ENCODE results near the gene PCDHGB4. TPM values are rescaled to one million over a fixed set of nuclear protein-coding genes. Genes with fewer than 3 reads are reported as not detected.
"Not testable (repeated sequence)": the region's sequence is repeated elsewhere in the genome, so short reads cannot be mapped to it uniquely, and the experiment has no call there.

The PCDHGB4 gene
- total RNA-seq, 3 donors from 2014 or later (not counting 1 experiment from before 2014, with no cell fraction given), result 0.31 to 0.40 TPM; not detected in 1

DNA sequence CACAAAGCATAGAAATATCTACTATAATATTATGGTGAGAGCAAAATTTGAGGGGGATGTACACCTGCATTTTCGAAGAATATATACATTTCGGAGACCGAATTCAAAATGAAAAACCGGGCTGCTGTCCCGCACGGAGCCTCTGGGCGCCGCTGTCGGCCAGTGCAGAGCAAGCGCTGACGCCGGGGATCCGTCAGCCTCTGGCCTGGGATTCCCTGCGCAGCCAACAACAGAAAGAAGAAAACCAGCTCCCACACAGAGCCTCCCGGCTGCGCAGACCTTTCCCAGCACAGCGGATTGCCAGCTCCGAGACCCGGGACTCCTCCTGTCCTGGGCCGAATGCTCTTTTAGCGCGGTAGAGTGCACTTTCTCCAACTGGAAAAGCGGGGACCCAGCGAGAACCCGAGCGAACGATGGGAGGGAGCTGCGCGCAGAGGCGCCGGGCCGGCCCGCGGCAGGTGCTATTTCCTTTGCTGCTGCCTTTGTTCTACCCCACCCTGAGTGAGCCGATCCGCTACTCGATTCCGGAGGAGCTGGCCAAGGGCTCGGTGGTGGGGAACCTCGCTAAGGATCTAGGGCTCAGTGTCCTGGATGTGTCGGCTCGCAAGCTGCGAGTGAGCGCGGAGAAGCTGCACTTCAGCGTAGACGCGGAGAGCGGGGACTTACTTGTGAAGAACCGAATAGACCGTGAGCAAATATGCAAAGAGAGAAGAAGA is 20.4 kb downstream of the PCDHGB4 start, which contains the start of gene PCDHGB6:
TSS of gene PCDHGB6 (plus strand) at position 232 of the 716 bp plus-strand sequence. CDS start at position 414, 182 bp downstream.
- peak within 1 kb of the TSS; percentile 42 for H3K27ac ChIP-seq (ENCODE audit: low read length)
- H3K4me3 ChIP-seq (ENCODE audit: low read length), result peak within 1 kb of the TSS; percentile 25
- H3K36me3 ChIP-seq (ENCODE audit: control insufficient read depth, insufficient read depth, low read length); H3K9me3 Mint-ChIP-seq; intact Hi-C loops (cut with micrococcal nuclease): not testable (repeated sequence)
- peaks cover 44 to 49% of the 10 kb centered on the region in 2 donors for H3K27me3 Mint-ChIP-seq (ENCODE audit: low read depth in 2 of 2)
- H3K36me3 Mint-ChIP-seq, result peaks cover 21% of the 10 kb centered on the region
- peaks cover 17 to 33% of the 10 kb centered on the region in 2 donors for H3K4me1 Mint-ChIP-seq
- peak; percentile 77 to 82 (median 80) for ATAC-seq
- H3K4me3 Mint-ChIP-seq, result peak within 1 kb of the TSS; percentile 87
- DNase-seq, result peak; percentile 43 to 49
- H3K4me1 ChIP-seq (ENCODE audit: control insufficient read depth, insufficient read depth, low read length), result peaks cover 13% of the 10 kb centered on the region
- H3K27ac Mint-ChIP-seq, result peak within 1 kb of the TSS; percentile 74 to 80
- peaks cover 25% of the 10 kb centered on the region for H3K9me3 ChIP-seq (ENCODE audit: control insufficient read depth, insufficient read depth, low read length)
- TF ChIP-seq, protein P1, sequence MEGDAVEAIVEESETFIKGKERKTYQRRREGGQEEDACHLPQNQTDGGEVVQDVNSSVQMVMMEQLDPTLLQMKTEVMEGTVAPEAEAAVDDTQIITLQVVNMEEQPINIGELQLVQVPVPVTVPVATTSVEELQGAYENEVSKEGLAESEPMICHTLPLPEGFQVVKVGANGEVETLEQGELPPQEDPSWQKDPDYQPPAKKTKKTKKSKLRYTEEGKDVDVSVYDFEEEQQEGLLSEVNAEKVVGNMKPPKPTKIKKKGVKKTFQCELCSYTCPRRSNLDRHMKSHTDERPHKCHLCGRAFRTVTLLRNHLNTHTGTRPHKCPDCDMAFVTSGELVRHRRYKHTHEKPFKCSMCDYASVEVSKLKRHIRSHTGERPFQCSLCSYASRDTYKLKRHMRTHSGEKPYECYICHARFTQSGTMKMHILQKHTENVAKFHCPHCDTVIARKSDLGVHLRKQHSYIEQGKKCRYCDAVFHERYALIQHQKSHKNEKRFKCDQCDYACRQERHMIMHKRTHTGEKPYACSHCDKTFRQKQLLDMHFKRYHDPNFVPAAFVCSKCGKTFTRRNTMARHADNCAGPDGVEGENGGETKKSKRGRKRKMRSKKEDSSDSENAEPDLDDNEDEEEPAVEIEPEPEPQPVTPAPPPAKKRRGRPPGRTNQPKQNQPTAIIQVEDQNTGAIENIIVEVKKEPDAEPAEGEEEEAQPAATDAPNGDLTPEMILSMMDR (IDR thresholded peaks at IDR 0.05), result peak; percentile 54
- H3K27me3 ChIP-seq (ENCODE audit: control insufficient read depth, insufficient read depth, low read length), result peaks cover 57% of the 10 kb centered on the region
- 14% methylated on average over 46 of the region's 51 CpGs for WGBS (ENCODE audit: insufficient coverage)

DNA sequence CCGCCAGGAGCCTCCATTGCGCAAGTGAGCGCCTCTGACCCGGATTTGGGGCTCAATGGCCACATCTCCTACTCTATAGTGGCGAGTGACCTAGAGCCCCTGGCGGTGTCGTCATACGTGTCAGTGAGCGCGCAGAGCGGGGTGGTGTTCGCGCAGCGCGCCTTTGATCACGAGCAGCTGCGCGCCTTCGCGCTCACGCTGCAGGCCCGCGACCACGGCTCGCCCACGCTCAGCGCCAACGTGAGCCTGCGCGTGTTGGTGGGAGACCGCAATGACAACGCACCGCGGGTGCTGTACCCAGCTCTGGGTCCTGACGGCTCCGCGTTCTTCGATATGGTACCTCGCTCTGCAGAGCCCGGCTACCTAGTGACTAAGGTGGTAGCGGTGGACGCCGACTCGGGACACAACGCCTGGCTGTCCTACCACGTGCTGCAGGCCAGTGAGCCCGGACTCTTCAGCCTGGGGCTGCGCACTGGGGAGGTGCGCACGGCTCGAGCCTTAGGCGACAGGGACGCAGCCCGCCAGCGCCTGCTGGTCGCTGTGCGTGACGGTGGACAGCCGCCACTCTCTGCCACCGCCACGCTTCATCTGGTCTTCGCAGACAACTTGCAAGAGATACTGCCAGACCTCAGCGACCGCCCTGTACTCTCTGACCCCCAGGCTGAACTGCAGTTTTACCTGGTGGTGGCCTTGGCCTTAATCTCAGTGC is 22.3 kb downstream of the PCDHGB4 start:
- Histone ChIP-seq H3K27me3 (ENCODE audit: control insufficient read depth, insufficient read depth, low read length) (peaks cover 62% of the 10 kb centered on the region), H3K4me1 (ENCODE audit: control insufficient read depth, insufficient read depth, low read length) (peaks cover 20% of the 10 kb centered on the region), H3K36me3 (ENCODE audit: control insufficient read depth, insufficient read depth, low read length) (no peaks in the 10 kb centered on the region), H3K27ac (ENCODE audit: low read length) (no peak overlapping the region), H3K9me3 (ENCODE audit: control insufficient read depth, insufficient read depth, low read length) (peaks cover 24% of the 10 kb centered on the region), H3K4me3 (ENCODE audit: low read length) (no peak overlapping the region)
- WGBS (ENCODE audit: insufficient coverage), result 39% methylated on average over 64 of the region's 64 CpGs
- H3K36me3 Mint-ChIP-seq, result peaks cover 31% of the 10 kb centered on the region
- DNase-seq (no peak), ATAC-seq (no peak)
- TF ChIP-seq, protein P1 (IDR thresholded peaks at IDR 0.05), result no peak
- no peak overlapping the region for H3K4me3 Mint-ChIP-seq
- peaks cover 34 to 49% of the 10 kb centered on the region in 2 donors for H3K4me1 Mint-ChIP-seq
- peaks cover 2 to 7% of the 10 kb centered on the region in 2 donors for H3K9me3 Mint-ChIP-seq
- intact Hi-C loops (cut with micrococcal nuclease), result loop anchor here (5.0 kb wide), 1 partner anchor 103 kb away; no protein-coding TSS in a partner anchor
- peak overlapping the region; percentile 70 to 82 for H3K27ac Mint-ChIP-seq
- peaks cover 47 to 52% of the 10 kb centered on the region in 2 donors for H3K27me3 Mint-ChIP-seq (ENCODE audit: low read depth in 2 of 2)

DNA sequence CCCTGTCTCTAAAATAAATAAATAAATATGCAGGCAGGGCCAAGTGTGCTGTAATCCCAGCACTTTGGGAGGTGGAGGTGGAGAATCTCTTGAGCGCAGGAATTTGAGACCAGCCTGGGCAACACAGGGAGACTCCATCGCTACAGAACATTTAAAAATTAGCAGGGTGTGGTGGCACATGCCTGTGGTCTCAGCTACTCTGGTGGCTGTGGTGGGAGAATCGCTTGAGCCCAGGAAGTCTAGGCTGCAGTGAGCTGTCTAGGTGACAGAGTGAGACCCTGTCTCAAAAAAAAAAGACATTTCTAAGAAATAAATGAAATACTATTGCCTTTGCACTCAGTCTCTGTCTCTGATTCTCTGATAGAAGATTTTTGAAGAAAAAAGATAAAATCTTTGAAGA is 24.1 kb downstream of the PCDHGB4 start:
- peak overlapping the region; percentile 67 for H3K4me3 Mint-ChIP-seq
- 49% methylated on average over 3 of the region's 3 CpGs for WGBS (ENCODE audit: insufficient coverage)
- H3K27ac Mint-ChIP-seq, result peak overlapping the region in 1 of 2 donors; percentile 82

More for the DNA sequence above, 24.1 kb downstream of the PCDHGB4 start:
- Histone ChIP-seq H3K9me3 (ENCODE audit: control insufficient read depth, insufficient read depth, low read length) (peaks cover 21% of the 10 kb centered on the region), H3K36me3 (ENCODE audit: control insufficient read depth, insufficient read depth, low read length) (no peaks in the 10 kb centered on the region), H3K4me3 (ENCODE audit: low read length) (no peak overlapping the region), H3K27me3 (ENCODE audit: control insufficient read depth, insufficient read depth, low read length) (peaks cover 65% of the 10 kb centered on the region), H3K4me1 (ENCODE audit: control insufficient read depth, insufficient read depth, low read length) (peaks cover 24% of the 10 kb centered on the region), H3K27ac (ENCODE audit: low read length) (peak overlapping the region; percentile 22)
- Mint-ChIP-seq H3K27me3 (ENCODE audit: low read depth in 2 of 2) (peaks cover 50 to 59% of the 10 kb centered on the region in 2 donors), H3K9me3 (peaks cover 2 to 7% of the 10 kb centered on the region in 2 donors), H3K36me3 (peaks cover 31% of the 10 kb centered on the region), H3K4me1 (peaks cover 34 to 54% of the 10 kb centered on the region in 2 donors)
- DNase-seq (no peak), ATAC-seq (peak; percentile 46 to 67 (median 67))
- intact Hi-C loops (cut with micrococcal nuclease), result loop anchor here (5.0 kb wide), 1 partner anchor 101 kb away; no protein-coding TSS in a partner anchor
- TF ChIP-seq, protein P1 (IDR thresholded peaks at IDR 0.05), result no peak

Data from natural killer cell (primary cell).